LoVo (cell line): ENCODE measurements around the gene ATP6V1A.

Experiments
- DNase-seq: peaks from one replicate; pipeline ENCODE4 v3.0.0-alpha.2; 2016; ENCODE audit warnings: low spot score

The ATP6V1A gene

DNA sequence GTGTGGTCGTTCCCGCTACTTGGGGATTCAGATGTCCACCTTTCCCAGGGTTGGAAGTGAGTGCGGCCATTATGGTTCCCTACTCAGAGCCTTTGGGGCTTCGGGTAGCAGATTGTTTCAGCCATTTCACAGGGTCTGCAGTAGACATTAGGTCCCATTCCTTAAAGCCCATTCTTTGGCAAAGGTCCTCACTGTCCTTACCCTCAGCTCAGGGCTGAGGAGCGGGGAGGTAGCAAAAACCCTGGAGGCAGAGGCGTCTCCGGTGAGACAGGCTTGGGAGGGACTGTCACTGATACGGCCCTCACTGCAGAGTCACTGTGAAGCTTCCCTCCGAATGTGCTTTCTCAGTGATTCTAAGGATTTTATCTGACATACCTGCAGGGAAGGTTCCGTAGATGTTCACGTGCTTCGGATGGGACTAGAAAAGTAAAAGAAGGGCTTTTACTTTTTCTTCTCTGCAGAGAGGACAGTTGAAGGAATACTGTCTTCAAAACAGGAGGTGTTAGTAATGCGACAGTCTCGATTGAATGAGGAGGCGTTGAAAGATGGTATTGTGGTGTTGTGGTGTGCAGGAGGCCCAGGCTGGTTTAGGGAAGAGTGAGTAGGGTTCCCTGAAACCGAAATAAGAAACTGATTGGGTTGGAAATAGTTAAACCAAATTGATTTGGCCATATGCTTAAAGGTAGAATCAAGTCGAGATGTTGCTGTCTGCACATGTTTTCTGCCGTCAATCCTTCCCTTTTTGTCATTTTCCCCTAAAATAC lies 630 bp downstream of the ATP6V1A start:
- peak; percentile 6 for DNase-seq

DNA sequence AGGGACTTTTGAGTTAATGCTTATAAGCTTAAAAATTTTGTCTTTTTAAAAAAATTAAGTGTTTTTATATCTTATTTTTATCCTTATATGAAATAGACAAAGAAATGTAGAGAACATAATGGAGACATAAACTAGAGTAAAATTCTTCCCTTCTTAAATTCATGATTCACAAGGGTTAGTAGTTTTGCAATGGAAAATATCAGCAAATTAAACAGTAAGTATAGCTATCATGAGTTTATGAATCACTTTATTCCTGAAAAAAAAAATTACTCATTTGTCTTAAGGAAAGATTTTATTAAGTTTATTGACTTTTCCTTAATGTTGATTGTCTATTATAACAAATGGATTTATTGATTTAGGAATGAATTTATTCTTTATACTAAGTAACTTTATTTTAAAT lies 4.3 kb downstream of the ATP6V1A start:
- DNase-seq, result no peak

DNA sequence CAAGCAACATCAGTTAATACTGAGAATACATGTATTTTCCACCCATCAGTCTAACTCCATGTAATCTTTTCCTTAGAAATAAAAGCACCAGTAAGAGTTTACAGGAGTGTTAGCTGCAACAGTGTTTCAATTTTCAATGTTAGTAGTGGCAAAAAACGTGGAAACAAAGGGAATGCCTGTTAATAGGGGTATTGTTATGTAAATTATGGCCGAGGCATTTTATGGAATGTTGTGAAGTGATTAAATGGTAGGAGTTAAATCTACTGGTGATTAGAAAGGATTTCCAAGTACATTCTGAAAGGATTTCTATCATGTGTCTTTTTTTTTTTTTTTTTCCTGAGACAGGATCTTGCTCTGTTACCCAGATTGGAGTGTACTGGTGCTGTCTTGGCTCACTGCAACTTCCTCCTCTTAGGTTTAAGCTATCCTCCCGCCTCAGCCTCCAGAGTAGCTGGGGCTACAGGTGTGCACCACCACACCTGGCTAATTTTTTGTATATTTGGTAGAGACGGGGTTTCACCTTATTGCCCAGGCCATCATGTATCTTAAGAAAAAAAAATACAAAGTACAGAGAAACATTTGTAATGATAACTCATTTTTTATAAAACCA lies 6.6 kb downstream of the ATP6V1A start:
- no peak for DNase-seq

DNA sequence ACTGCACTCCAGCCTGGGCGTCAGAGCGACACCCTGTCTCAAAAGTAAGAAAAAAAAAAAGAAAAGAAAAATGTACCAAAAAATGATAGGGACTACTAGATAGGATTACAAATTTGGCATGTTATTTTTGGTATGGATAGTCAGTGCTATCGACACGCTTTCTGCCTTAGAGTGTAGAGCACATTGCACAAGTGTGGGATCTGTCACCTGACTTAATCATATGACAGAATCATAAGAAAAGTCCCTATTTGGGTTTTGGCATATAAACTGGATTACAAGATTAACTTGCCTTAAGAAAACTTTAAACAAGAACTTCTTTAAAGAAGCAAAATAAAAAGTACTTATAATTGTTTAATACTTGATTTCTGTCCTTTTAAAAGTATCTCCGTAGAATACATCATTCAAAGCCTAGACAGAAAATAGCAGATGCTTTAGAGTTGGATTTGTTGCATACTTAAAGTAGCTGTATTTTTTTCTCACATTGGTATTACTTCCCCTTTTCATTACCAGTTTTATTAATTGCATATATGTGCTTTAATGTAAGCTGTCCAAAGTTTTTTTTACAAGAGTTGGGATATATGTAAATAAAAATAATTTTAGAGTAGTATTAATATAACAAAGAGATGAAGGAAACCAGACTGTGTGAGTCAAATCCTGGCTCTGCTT lies 7.8 kb downstream of the ATP6V1A start:
- DNase-seq, result no peak

DNA sequence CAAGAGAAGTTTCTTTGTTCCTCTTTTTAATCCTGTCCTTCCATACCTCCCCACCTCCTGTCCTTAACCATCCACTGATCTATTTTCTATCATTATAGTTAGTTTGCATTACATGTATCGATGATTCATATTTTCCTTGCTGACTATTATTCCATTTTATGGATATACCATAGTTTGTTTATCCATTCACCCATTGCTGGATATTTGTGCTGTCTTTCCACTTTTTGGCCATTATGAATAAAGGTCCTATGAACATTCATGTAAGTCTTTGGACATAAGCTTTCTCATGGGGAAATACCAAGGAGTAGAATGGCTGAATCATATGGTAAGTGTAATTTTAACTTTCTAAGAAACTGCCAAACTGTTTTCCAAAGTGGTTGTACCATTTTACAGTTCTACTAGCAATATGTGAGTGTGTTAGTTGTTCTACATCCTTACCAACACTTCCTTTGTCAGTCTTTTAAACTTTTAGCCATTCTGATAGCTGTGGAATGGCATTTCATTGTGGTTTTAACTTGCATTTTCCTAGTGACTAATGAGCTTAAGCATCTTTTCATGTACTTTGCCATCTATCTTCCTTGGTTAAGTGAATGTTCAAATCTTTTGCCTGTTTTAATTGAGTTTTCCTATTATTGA lies 11.7 kb downstream of the ATP6V1A start:
- no peak for DNase-seq

DNA sequence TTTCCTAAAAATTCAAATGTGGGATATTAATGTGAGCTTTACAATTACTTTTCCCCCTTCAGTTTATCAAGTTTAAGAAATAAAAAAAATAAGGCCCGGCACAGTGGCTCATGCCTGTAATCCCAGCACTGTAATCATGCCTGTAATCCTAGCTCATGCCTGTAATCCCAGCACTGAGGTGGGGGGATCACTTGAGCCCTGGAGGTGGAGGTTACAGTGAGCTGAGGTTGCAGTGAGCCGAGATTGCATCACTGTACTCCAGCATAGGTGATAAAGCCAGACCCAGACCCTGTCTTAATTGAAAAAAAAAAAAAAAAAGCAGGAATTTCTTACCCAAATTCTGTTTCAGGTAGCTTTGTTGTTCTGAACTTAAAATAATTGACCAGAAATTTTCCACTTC lies 17.9 kb downstream of the ATP6V1A start:
- DNase-seq, result no peak

DNA sequence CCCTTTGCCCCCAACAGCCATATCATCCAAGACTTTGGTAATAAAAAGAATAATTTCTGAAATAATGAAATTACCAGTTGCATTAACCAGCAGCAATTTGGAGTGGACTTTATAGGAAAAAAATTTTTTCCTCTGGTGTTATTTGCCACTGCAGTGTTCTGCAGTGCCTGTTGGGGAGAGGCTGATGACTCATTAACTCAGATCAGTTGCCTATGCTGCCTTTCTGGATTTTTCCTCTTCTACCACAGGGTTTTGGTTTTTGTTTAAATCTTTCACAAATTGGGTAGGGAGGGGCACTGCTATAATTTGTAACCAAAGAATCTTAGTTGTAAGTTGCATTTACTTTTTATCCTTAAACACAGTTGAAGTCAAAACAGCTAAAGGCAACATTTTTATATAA lies 22.7 kb downstream of the ATP6V1A start:
- no peak for DNase-seq

DNA sequence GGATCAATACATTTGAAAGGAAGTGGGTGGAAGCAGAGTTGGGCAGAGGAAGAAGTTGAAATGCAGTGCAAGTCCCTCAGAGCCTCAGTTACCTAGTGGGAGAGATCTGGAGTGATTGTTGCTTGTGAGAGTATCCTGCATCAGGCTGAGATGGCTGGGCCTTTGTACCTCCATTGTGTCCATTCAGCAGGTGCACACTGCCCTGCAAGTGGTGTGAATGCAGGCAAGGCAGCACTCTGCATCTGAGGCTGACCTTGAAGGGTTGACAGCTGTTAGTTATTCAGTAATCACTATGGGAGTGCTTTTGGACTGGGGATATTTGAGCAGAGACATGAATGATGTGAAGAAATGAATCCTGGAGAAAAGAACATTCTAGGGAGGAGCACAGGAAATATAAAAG lies 25.2 kb downstream of the ATP6V1A start:
- DNase-seq, result no peak

DNA sequence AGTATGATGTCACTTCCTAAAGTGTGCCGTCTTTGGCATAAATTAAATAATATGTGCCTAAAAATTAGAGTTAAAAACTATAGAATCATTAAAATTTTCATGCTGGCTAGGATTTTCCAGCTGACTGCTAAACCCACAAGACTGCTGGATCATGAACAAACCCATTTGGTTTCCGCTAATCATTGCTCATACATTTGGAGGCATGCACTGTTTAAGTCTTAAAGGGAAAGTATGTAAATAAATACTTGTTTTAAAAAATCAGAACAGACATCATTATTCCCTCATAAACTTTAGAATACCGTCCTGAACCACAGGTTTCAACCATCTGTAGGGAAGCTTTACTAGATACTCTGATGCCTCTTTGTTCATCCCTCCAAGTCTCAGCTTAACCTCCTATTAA lies 26.5 kb downstream of the ATP6V1A start:
- no peak for DNase-seq

DNA sequence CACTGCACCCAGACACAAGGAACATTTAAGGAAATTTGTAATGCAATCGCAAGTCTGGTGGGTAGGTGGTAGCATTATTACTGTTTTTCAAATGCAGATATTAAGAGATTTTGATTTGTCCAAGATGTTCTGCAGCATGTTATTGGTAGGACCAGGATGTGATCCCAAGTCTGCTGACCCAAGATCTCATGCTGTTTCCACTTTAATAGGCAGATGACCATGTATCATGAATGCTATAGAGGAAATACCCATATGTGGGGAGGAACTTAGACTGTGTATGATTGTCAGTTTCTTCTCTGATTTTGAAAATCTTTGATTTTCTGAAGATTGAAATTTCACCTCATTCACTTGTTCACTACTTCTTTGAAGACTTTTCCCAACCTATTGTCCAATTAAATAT lies 28.7 kb downstream of the ATP6V1A start:
- no peak for DNase-seq

DNA sequence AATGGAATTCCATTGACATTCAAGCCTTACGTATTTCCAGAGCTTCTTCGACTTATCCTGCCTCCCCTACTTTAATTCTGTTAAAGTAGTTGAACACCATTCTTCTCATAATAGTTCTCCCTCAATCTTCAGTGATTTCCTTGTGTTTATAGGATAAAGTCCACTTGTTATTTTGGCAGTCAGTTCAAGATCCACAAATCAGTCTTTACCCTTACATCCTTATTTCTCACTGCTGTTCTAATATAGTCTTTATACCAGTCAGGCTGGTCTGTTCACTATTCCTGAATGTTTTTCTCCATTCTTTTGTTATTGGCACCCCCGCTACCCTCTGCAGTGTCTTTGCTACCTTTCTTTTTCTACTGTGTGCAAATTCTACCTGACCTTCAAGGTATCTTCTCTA lies 29.7 kb downstream of the ATP6V1A start:
- DNase-seq, result no peak

DNA sequence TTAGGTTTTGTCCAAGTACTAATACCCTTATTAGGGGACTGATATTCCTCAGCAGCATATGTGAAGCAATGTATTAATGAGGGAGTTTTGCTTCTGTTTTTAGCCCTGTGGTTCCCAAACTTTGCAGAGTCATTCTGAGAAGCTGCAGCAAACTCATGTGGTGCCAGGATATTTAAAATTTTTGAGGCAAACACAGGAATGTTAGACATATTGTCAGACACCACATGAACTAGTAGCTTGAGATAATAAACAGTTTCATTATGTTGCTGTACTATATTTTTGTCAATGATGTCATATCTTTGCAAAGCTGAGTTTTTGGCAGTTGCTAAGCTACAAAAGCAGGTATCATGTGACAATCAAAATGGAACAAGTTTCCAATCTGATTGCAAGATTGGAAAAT lies 36.6 kb downstream of the ATP6V1A start:
- no peak for DNase-seq

DNA sequence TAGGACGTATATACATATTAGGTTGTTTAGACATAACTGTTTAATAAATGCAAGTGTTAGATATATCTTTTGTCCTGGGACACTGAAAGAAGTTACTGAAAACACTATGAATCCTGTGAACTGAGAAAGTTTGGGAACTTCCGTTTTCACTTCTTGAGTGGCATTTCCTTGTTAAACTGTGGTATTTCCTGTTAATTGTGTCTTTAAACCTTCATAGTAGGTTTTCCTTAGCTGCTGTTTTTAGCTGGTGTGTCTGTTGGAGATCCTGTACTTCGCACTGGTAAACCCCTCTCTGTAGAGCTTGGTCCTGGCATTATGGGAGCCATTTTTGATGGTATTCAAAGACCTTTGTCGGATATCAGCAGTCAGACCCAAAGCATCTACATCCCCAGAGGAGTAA lies 37.1 kb downstream of the ATP6V1A start:
- DNase-seq, result no peak

DNA sequence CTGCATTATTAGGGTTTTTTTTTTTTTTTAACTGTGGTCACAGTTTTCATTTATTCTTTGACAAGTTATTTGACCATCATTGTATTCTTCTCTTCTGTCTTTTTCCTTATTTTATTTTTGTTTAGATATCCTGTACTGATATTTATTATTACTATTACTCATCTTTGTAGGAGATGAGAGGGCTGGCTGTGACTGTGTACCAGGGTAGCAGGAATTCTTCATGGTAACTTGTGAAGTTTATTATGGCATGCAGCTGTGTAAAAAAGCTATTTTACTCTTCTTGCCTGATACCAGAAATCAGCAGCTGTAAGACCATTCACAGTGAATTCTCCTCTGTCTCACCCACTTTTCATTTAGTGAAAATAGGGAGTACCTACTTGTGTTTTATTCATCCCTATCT lies 44.5 kb downstream of the ATP6V1A start:
- no peak for DNase-seq

DNA sequence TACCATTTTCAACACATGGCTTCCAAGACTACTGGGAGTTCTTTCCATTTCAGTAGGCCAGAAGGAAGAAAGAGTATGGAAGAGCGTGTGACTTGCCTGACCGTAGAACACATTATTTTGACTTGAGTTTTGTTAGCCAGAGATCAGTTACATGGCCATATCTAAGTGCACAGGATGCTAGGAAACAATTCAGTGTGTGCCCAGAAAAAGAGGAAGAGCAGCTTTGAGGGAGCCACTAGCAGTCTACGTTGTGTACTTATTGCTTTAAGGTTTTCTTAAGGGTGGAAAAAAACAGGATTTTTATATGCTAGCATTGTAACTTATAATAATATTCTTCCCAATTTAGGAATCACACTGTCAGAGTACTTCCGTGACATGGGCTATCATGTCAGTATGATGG lies 47.7 kb downstream of the ATP6V1A start:
- no peak for DNase-seq

DNA sequence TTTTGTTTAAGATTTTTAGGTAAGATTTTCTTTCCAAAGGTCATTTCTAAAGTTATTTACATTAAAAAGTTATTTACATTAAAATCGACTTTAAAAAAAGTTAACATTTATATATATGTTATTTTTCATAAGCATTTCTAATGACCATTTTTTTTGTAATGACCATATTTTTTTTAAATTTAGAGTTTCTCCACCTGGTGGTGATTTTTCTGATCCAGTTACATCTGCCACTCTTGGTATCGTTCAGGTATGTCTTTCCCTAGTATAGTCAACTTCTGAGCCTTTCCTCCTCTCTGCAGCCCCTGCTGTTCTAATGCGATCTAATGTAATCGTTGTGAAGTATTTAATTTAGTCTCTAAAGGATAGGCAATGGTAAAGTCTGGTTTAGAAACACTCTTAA lies 48.9 kb downstream of the ATP6V1A start:
- no peak for DNase-seq

DNA sequence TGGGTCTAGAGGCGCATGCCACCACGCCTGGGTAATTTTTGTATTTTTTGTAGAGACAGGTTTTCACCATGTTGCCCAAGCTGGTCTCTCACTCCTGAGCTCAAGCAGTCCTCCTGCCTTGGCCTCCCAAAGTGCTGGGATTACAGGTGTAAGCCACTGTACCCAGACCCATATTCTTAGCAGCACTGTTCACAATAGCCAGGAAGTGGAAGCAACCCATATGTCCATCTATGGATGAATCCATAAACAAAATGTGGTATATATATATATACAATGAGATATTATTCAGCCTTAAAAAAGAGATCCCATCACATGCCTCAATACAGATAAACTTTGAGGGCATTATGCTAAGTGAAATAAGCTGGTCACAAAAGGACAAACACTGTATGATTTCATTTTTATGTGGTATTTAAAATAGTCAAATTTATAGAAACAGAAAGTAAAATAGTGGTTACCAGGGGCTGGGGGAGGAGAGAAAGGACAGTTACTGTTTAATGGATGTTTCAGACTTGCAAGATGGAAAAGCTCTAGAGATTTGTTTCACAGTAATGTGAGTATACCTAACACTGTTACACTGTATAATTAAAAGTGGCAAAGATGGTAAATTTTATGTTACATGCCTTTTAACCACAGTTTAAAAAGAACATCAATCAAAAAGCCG lies 56.1 kb downstream of the ATP6V1A start:
- no peak for DNase-seq

DNA sequence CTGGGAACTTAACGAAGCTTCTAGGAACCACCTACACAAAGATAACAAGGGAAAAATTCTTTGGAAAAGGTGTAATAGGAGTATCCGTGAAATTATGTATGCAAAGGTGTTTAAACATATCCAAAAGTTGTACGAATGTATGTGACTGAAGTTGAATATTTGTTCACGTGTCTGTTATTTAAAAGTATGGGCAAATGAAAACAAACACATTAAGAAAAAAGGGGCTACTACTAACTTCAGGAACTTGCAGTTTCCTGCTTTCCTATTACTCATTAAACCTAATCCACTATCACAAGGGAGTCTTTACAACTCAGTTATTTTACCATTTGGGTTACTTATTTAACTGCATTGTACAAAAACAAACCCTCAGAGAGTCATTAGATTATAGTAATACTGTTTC lies 57.8 kb downstream of the ATP6V1A start:
- no peak for DNase-seq

DNA sequence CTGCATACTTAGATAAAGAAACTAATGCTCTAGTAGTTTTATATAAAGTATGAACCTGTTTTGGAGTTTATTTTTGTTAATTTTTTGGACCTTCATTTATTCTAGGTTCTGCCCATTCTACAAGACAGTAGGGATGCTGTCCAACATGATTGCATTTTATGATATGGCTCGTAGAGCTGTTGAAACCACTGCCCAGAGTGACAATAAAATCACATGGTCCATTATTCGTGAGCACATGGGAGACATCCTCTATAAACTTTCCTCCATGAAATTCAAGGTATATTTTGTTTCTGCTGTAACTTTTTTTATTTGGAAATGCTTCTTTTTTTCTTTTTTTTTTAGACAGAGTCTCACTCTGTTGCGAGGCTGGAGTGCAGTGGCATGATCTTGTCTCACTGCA lies 58.4 kb downstream of the ATP6V1A start:
- no peak for DNase-seq

DNA sequence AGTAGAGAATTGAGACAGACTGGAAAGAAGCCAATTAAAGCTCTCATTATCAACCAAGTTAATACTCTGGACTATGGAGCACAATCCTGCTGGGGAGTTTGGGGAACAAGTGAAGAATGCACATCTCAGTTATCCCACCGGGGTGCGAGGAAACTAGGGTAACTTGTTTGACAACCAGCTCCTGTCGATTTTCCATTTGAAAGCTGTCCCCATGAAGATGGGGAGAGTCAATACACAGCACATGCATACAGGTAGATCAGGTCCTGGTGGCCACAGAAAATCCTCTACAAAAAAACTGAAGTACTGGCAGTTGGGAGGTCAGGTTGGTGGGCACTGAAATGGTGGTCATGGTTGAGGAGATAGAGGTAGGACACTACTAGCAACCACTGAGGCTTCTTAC lies 66.0 kb downstream of the ATP6V1A start:
- no peak for DNase-seq

DNA sequence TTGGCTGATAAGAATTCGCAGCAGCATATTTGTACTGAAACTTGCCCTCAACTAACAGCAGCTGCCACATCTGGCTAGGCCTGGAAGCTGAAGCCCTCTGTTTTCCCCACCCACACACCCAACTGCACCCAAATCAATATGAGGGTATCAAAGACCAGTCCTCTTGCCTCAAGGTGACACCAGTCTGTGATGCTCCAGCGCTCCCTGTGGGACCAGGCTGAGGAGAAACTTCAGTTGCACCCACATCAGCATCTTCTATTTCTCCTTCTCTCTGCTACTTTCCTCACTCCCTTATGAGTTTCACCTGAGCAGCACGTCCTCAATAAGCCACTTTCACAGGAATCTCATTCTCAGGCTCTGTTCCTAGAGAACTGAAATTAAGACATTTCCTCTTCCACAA lies 73.0 kb downstream of the ATP6V1A start:
- DNase-seq, result no peak

DNA sequence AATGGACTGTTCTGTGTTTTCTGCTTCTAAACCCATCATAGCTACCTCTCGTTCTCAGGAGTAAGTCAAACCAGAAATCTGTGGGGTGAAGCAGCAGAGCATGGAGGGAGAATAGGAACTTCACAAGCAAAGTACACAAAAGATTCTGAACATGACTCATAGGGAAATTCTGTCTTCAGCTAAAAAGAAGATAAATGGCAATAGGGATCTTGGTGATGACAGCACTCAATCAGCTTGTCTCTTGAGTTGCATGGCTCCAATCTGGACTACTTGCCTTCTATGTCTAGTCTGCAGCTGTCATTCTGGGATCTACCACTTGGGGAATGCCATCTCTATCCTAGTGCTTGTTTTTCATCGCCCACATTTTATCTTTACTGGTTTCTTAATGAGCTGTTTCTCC lies 78.3 kb downstream of the ATP6V1A start:
- DNase-seq, result no peak

DNA sequence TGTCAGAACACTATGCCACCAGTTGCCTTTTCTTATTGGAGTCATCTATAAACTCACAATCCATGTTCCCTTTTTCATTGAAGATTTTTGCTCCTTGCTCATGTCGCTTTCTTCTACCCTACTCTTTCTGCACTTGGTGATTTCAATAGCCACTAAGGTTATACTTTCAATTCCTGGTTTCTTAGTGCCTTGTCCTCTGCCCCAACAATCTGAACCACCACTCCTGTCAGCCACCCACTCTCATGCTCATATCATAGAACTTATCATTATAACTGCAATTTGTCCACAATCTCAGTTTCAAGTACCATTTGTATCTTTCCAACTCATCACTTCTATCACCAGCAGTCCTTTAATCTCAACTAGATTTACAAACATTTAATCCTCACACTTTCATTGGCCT lies 81.8 kb downstream of the ATP6V1A start:
- DNase-seq, result no peak
